ENCODE data around the gene RAB6B. TPM values are rescaled to one million over a fixed set of nuclear protein-coding genes. Genes with fewer than 3 reads are reported as not detected.

RAB6B gene
- total RNA-seq, 2 experiments from 2014 or later, result 1.7 to 2.0 TPM

DNA sequence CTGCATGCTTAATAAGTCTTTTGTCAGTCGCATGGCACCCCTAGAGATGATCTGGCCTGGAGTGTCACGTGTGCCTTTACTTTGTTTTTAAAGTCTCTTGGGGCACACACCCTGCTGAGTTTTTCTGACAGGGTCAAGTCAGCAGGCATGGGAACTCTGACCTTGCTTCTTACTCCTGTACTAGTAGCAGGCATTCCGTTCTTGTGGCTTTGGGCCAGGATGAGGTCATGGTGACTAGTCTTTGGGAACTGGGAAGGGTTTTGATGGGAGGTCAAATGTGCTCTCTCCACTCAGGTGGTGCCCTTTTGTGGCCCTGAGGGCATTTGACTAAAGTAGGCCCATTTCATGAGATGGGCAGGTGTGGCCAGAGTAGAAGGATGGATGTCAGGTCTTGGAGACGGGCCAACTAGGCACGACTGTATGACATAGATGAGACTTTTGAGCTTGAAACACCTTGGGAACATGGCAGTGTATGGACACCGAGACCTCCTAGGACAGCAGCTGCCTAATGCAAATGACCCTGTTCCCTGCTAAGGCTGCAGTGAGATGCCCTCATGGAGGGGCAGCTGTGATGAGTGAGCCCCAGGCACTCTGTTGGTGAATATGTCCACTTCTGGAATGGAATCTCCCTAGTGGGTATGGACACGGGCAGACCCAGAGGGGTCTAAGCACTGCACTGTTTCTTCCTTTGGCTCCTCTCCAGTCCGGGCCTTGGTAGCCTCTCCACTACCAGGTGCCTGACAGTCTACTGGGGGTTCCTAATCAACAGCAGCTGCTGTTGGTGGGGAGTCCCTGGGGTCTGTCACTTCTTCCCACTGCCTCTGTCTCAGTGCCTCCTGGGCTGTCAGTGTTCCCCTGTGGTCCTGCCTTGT lies 73.7 kb downstream of the RAB6B start:
- DNase-seq (no peak), ATAC-seq (no peak)
- H3K4me3 Mint-ChIP-seq, result no peak overlapping the region
- no peak overlapping the region for H3K27ac Mint-ChIP-seq
- ChIA-PET CTCF (no interaction called here), POLR2A (no interaction called here)
- intact Hi-C loops (cut with micrococcal nuclease), result no loop called here
- H3K4me1 Mint-ChIP-seq (ENCODE audit: low read depth), result no peaks in the 10 kb centered on the region
- H3K9me3 Mint-ChIP-seq, result no peaks in the 10 kb centered on the region
- H3K27me3 Mint-ChIP-seq, result no peaks in the 10 kb centered on the region
- TF ChIP-seq, protein P1, sequence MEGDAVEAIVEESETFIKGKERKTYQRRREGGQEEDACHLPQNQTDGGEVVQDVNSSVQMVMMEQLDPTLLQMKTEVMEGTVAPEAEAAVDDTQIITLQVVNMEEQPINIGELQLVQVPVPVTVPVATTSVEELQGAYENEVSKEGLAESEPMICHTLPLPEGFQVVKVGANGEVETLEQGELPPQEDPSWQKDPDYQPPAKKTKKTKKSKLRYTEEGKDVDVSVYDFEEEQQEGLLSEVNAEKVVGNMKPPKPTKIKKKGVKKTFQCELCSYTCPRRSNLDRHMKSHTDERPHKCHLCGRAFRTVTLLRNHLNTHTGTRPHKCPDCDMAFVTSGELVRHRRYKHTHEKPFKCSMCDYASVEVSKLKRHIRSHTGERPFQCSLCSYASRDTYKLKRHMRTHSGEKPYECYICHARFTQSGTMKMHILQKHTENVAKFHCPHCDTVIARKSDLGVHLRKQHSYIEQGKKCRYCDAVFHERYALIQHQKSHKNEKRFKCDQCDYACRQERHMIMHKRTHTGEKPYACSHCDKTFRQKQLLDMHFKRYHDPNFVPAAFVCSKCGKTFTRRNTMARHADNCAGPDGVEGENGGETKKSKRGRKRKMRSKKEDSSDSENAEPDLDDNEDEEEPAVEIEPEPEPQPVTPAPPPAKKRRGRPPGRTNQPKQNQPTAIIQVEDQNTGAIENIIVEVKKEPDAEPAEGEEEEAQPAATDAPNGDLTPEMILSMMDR (IDR thresholded peaks at IDR 0.05), result no peak
- peaks cover 69% of the 10 kb centered on the region for H3K36me3 Mint-ChIP-seq (ENCODE audit: low read depth)

DNA sequence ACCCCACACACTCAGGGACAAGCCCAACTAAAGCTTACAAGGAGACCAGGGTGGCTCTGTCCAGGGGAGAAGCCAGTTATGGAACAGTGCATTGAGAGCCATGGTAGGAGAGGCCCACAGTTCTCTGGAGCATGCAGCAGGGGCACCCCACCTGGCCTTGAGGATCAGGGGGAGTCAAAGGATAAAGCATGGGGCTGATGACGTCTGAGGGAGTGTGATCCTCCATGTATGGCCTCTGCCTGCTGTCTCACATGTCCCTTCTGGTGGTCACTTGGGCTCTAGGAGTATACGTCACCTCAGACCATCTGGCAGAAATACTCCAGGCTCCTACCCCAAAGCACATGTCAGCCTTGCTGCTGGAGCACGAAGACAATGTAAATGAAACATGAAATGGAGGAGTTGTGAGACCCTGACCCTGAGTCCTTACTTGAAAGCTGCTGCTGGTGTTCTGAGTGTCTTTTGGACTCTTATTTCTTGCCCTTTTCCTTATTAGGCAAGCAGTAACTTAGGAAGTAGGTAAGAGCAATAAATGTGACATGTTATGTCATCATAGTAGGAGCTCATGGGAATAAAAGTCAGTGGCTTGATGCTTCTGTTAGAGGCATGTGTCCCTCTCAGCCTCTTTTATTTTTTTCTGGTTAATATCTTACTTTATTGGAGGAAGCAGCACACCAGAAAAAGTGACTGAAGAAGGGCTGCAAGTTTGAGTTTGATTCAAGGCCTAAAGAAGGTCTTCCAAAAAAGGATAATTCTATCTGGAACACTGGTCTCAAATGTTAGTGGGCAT lies 74.6 kb downstream of the RAB6B start:
- no peak for DNase-seq
- Mint-ChIP-seq H3K36me3 (ENCODE audit: low read depth) (peaks cover 64% of the 10 kb centered on the region), H3K4me1 (ENCODE audit: low read depth) (no peaks in the 10 kb centered on the region), H3K4me3 (no peak overlapping the region), H3K27me3 (no peaks in the 10 kb centered on the region), H3K27ac (no peak overlapping the region), H3K9me3 (no peaks in the 10 kb centered on the region)
- no peak for ATAC-seq
- intact Hi-C loops (cut with micrococcal nuclease), result no loop called here
- POLR2A ChIA-PET, result no interaction called here
- TF ChIP-seq, protein P1 (IDR thresholded peaks at IDR 0.05), result no peak
- CTCF ChIA-PET, result interaction anchor here (1.4 to 1.5 kb wide), 2 partner anchors 43 to 107 kb away, joined by 4 to 6 read pairs; no protein-coding TSS in a partner anchor

DNA sequence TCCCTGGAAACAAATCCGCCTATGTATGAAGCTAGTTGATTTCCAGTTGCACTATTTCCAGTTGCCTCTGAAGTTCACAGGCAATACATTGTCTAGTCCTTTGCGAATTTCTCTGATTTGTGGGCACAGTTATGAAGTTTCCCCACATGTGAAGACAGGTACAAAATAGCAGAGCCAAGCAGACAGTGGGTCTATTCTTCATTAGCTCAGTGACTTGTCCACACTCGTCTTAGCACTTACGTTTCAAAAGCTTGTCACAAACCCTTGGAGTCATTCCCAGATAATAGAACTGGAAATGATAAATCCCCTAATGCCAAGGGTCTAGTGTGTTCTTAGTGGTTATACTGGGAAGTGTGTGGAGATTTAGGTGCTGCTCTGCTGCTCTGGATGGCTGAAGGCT lies 75.6 kb downstream of the RAB6B start:
- Mint-ChIP-seq H3K27ac (no peak overlapping the region), H3K4me3 (no peak overlapping the region), H3K9me3 (no peaks in the 10 kb centered on the region), H3K27me3 (no peaks in the 10 kb centered on the region), H3K4me1 (ENCODE audit: low read depth) (peaks cover under 1% of the 10 kb centered on the region), H3K36me3 (ENCODE audit: low read depth) (peaks cover 60% of the 10 kb centered on the region)
- DNase-seq (no peak), ATAC-seq (no peak)
- intact Hi-C loops (cut with micrococcal nuclease), result no loop called here
- TF ChIP-seq, protein P1 (IDR thresholded peaks at IDR 0.05), result no peak
- ChIA-PET POLR2A (no interaction called here), CTCF (interaction anchor here (1.0 to 1.5 kb wide), 3 partner anchors 9 to 108 kb away, joined by 3 to 6 read pairs (median 4); no protein-coding TSS in a partner anchor)

DNA sequence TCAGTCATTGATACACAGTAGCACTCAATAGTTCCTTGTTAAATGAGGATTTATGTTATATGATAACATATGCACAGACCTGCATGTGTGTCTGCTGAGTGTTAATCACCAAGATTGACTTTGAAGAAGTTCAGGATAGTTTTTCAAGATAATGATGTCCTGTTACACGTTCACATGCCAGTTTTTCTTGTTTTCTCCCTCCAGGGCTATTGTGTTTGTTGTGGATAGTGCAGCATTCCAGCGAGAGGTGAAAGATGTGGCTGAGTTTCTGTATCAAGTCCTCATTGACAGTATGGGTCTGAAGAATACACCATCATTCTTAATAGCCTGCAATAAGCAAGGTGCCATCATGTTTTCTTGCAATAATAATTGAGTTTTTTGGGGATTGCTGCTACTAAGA lies 80.3 kb downstream of the RAB6B start:
- no peak for DNase-seq
- CTCF ChIA-PET, result interaction anchor here (0.9 kb wide), 1 partner anchor 152 kb away, joined by 3 read pairs; no protein-coding TSS in a partner anchor
- ATAC-seq, result no peak
- intact Hi-C loops (cut with micrococcal nuclease), result no loop called here
- Mint-ChIP-seq H3K9me3 (no peaks in the 10 kb centered on the region), H3K27ac (no peak overlapping the region), H3K36me3 (ENCODE audit: low read depth) (peaks cover 44% of the 10 kb centered on the region), H3K27me3 (no peaks in the 10 kb centered on the region), H3K4me3 (no peak overlapping the region), H3K4me1 (ENCODE audit: low read depth) (peaks cover 7% of the 10 kb centered on the region)
- TF ChIP-seq, protein P1 (IDR thresholded peaks at IDR 0.05), result no peak
- POLR2A ChIA-PET, result interaction anchor here (2.1 kb wide), 1 partner anchor 8 kb away, joined by 8 read pairs; no protein-coding TSS in a partner anchor

Measured in activated CD8-positive, alpha-beta T cell treated with anti-CD3 and anti-CD28 coated beads for 36 hours (primary cell).